Stimulated activated naive CD8-positive, alpha-beta T cell treated with anti-CD3 and anti-CD28 coated beads, Interleukin-15, Interleukin-2, amounts not matched to agents 100 ng/mL and 50 ng/mL, for 24 hours (primary cell): ENCODE measurements around the gene KISS1R.
"Not testable (repeated sequence)": the region's sequence is repeated elsewhere in the genome, so short reads cannot be mapped to it uniquely, and the experiment has no call there.

Experiments
- H3K27ac Mint-ChIP-seq: one replicate; pipeline ENCODE4 v1.8.0; 2021; ENCODE audit warnings: mild to moderate bottlenecking, mixed read lengths
- H3K27me3 Mint-ChIP-seq: one replicate; pipeline ENCODE4 v1.8.0; 2021; ENCODE audit warnings: mixed read lengths
- H3K36me3 Mint-ChIP-seq: one replicate; pipeline ENCODE4 v1.8.0; 2021; ENCODE audit warnings: low read depth, mixed read lengths
- H3K4me1 Mint-ChIP-seq: one replicate; pipeline ENCODE4 v1.8.0; 2021; ENCODE audit warnings: low read depth, mixed read lengths
- H3K4me3 Mint-ChIP-seq: one replicate; pipeline ENCODE4 v1.8.0; 2021; ENCODE audit warnings: mild to moderate bottlenecking, mixed read lengths
- H3K9me3 Mint-ChIP-seq: one replicate; pipeline ENCODE4 v1.8.0; 2021; ENCODE audit warnings: mixed read lengths

The KISS1R gene

GRCh38 chr19:876780-877314 lies 40.3 kb upstream of the KISS1R start:
- H3K4me1 Mint-ChIP-seq, result peaks cover 9% of the 10 kb centered on the region
- H3K27me3 Mint-ChIP-seq, result no peaks in the 10 kb centered on the region
- no peak overlapping the region for H3K27ac Mint-ChIP-seq
- no peak overlapping the region for H3K4me3 Mint-ChIP-seq
- no peaks in the 10 kb centered on the region for H3K9me3 Mint-ChIP-seq
- peaks cover 14% of the 10 kb centered on the region for H3K36me3 Mint-ChIP-seq

GRCh38 chr19:877992-878660 lies 39.0 kb upstream of the KISS1R start:
- not testable (repeated sequence) for H3K4me1 Mint-ChIP-seq, H3K27me3 Mint-ChIP-seq, H3K27ac Mint-ChIP-seq, H3K9me3 Mint-ChIP-seq, H3K4me3 Mint-ChIP-seq
- peaks cover 14% of the 10 kb centered on the region for H3K36me3 Mint-ChIP-seq

- H3K27me3 Mint-ChIP-seq, H3K4me3 Mint-ChIP-seq, H3K27ac Mint-ChIP-seq, H3K4me1 Mint-ChIP-seq, H3K9me3 Mint-ChIP-seq: not testable (repeated sequence)
- peaks cover 14% of the 10 kb centered on the region for H3K36me3 Mint-ChIP-seq
Observed at GRCh38 chr19:878751-879561, 38.2 kb upstream of the KISS1R start.

DNA sequence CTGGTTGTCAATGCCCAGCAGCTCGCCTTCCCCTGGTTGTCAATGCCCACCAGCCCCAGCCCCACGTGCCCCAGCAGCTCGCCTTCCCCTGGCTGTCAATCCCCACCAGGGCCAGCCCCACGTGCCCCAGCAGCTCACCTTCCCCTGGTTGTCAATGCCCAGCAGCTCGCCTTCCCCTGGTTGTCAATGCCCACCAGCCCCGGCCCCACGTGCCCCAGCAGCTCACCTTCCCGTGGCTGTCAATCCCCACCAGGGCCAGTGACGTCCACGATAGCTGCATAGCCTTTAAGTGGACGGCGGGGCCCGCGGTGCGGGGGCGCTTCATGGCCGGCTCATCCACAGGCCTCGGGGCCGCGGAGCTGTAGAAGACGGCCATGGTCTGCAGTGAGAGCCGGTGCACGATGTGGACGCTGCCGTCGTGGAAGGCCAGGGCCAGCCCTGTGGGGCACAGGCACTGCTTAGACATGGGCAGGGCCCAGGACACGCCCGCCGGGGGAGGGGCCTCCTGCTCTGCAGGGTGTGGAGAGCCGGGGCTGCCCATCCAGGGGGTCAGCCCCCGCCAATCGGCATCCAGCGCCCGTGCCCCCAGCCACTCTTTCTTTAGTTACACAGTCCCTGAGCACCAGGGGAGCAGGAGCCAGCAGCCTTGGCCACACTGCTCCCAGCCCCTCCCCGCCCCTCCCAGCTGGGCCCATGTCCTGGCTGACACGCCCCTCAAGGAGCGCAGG lies 37.3 kb upstream of the KISS1R start:
- no peaks in the 10 kb centered on the region for H3K27me3 Mint-ChIP-seq
- H3K27ac Mint-ChIP-seq, result no peak overlapping the region
- no peak overlapping the region for H3K4me3 Mint-ChIP-seq
- no peaks in the 10 kb centered on the region for H3K4me1 Mint-ChIP-seq
- H3K9me3 Mint-ChIP-seq, result no peaks in the 10 kb centered on the region
- peaks cover 14% of the 10 kb centered on the region for H3K36me3 Mint-ChIP-seq

DNA sequence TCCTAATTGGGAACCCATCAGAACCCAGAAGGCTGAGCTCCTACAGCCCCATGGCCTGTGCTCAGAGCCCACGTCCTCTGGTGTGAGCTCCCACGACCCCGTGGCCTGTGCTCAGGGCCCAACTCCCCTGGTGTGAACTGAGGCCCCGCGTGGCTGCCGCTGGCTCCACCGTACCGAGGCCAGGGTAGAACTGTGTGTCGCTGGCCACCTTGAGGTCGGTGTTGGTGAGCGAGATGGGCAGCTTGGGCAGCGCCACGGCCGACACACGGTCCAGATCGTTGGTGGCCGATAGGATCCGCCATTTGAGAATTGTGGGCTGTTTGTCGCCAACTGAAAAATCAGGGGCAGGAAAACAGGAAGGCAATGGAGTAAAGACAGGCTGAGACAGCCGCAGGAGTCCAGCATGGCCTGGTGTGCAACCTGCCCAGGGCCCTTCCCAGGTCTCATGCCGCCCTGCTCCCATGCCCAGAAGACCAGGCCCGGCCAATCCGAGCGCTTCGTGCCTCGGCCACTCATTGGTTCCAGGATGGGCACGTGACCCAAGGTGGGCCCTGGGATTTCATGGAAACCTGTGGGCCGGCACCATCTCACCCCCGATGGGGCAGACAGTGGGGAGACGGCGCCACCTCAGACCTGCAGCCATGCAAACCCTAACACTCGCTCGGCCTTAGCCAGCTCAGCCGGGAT lies 35.6 kb upstream of the KISS1R start:
- no peaks in the 10 kb centered on the region for H3K9me3 Mint-ChIP-seq
- H3K27ac Mint-ChIP-seq, result no peak overlapping the region
- H3K4me3 Mint-ChIP-seq, result no peak overlapping the region
- no peaks in the 10 kb centered on the region for H3K4me1 Mint-ChIP-seq
- H3K27me3 Mint-ChIP-seq, result no peaks in the 10 kb centered on the region
- peaks cover 4% of the 10 kb centered on the region for H3K36me3 Mint-ChIP-seq

GRCh38 chr19:882871-883497 lies 34.1 kb upstream of the KISS1R start:
- Mint-ChIP-seq H3K27ac (no peak overlapping the region), H3K36me3 (peaks cover 4% of the 10 kb centered on the region), H3K4me1 (no peaks in the 10 kb centered on the region), H3K4me3 (no peak overlapping the region), H3K9me3 (no peaks in the 10 kb centered on the region), H3K27me3 (no peaks in the 10 kb centered on the region)

- Mint-ChIP-seq H3K36me3 (peaks cover 4% of the 10 kb centered on the region), H3K4me1 (no peaks in the 10 kb centered on the region), H3K9me3 (no peaks in the 10 kb centered on the region), H3K4me3 (no peak overlapping the region), H3K27ac (no peak overlapping the region), H3K27me3 (no peaks in the 10 kb centered on the region)
Observed at GRCh38 chr19:883661-884211, 33.4 kb upstream of the KISS1R start.

DNA sequence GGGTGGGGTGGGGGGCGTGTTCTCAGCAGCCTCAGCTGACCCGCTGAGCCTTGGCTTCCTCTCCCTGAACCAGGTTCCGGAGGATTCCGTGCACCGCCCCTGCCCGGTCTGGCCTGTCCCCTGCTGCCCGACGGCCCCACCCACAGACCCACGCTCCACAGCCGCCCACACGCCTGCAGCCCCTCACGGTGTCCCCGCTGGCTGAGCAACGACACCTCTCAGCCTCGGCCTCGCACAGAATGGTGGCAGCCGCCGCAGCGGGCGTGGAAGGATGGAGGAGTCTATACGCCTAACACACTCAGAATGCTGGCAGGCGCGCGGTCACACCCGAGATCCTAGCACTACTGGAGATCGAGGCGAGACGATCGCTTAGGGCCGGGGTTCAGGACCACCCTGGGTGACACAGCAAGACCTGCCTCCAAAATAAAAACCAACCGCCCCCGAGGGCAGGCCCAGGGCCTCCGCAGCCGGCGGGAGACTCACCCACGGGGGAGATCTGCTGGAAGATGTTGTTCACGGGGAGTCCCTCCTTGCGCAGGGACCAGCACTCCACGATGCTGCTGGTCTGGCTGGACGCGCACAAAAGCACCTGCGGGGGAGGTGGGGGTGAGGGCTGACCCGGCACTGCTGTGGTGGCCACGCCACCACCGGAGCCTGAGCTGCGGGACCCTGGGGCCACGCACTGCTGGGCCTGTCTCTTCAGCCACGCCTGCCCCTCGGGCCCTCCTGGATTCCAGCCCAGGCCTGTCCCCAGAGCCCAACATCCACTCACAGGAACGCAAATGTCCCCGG lies 32.5 kb upstream of the KISS1R start:
- Mint-ChIP-seq H3K9me3 (no peaks in the 10 kb centered on the region), H3K4me1 (no peaks in the 10 kb centered on the region), H3K36me3 (peaks cover 4% of the 10 kb centered on the region), H3K4me3 (no peak overlapping the region), H3K27me3 (no peaks in the 10 kb centered on the region), H3K27ac (no peak overlapping the region)

DNA sequence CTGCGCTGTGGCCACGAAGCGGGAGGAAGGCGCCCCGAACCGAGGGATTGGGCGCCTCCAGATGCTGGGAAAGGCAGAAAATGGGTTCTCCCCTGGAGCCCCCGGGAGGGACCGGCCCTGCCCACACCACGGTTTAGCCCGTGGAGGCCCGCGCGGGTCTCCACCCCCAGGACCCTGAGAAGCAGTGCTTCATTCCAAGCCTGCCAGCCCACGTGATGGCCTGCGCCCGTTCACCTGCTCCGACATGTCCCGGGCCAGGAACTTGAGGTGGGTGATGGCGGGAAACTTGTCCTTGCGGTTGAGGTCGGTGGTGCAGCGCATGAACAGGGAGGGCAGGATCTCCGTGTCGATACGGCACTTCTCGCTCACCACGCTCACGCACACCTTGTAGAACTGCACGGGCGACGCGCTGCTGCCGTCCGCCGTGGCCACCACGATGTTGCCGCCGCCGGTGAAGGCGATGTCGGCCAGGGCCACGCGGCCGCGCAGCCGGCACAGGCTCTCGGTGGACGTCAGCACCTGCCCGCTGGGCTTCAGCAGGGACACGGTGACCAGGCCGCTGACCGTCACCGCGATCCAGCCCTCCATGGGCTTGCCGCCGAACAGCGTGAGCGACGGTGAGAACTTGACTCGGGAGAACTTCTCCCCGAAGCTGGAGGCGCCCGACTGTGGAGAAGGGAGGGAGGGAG lies 31.5 kb upstream of the KISS1R start:
- no peak overlapping the region for H3K4me3 Mint-ChIP-seq
- H3K4me1 Mint-ChIP-seq, result no peaks in the 10 kb centered on the region
- peaks cover 4% of the 10 kb centered on the region for H3K36me3 Mint-ChIP-seq
- H3K27me3 Mint-ChIP-seq, result no peaks in the 10 kb centered on the region
- no peak overlapping the region for H3K27ac Mint-ChIP-seq
- no peaks in the 10 kb centered on the region for H3K9me3 Mint-ChIP-seq

DNA sequence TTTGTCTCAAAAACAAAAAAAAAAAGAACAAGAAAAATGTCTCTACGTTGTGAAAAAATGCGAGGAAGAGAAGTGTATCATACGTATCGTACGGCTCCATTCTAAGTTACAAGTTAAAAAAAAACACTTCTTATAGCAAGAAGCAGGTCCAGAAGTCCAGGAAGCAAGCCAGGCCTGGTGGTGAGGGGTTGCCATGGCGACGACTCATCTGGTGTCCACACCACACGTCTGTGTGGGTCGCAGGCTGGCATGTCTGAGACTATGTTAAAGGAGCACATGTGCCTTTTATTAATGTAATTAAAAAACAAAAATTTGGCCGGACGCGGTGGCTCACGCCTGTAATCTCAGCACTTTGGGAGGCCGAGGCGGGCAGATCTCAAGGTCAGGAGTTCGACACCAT lies 30.1 kb upstream of the KISS1R start:
- Mint-ChIP-seq H3K4me1 (peaks cover 5% of the 10 kb centered on the region), H3K9me3 (no peaks in the 10 kb centered on the region), H3K27ac (no peak overlapping the region), H3K27me3 (no peaks in the 10 kb centered on the region), H3K4me3 (no peak overlapping the region), H3K36me3 (no peaks in the 10 kb centered on the region)

GRCh38 chr19:887599-887998 lies 29.5 kb upstream of the KISS1R start:
- H3K4me1 Mint-ChIP-seq, result peaks cover 5% of the 10 kb centered on the region
- H3K27ac Mint-ChIP-seq, result no peak overlapping the region
- no peaks in the 10 kb centered on the region for H3K27me3 Mint-ChIP-seq
- no peaks in the 10 kb centered on the region for H3K36me3 Mint-ChIP-seq
- no peak overlapping the region for H3K4me3 Mint-ChIP-seq
- no peaks in the 10 kb centered on the region for H3K9me3 Mint-ChIP-seq

DNA sequence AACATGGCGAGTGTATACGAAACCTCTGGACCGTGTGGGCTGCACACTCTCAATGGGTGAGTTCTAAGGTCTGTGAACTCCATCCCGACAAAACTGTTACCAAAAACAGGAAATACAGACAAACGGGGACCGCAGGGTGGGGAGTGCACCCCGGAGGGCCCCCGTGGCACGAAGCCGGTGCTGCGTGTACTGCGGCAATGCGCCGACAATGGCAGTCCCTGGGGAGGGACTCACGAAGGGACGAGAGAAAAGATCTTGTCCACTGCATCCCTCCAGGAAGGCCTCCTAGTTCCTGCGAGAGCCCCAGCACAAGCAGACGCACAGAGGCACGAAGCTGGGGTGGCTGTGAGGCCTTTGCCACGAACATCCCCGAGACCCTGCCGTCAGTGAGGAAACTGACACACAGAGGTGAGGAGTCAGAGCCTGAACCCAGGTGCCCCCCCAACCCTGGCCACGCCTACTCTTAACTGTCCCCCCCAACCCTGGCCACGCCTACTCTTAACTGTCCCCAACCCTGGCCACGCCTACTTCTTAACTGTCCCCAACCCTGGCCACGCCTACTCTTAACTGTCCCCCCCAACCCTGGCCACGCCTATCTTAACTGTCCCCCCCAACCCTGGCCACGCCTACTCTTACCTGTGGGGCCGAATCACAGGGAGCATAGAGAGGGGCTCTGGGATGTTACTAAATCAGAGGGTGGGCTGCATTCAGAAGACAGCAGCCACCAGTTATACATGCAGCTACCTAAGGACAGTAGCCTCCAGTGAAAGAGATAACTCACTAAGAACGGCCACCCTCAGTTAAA lies 28.4 kb upstream of the KISS1R start:
- Mint-ChIP-seq H3K4me3 (no peak overlapping the region), H3K36me3 (peaks cover 4% of the 10 kb centered on the region), H3K9me3 (no peaks in the 10 kb centered on the region), H3K27me3 (no peaks in the 10 kb centered on the region), H3K4me1 (peaks cover 13% of the 10 kb centered on the region), H3K27ac (no peak overlapping the region)
